ENCODE results near the gene NPTN.
A peak's percentile ranks its signal among the peaks of the same experiment; 100 is the strongest.

NPTN gene

DNA sequence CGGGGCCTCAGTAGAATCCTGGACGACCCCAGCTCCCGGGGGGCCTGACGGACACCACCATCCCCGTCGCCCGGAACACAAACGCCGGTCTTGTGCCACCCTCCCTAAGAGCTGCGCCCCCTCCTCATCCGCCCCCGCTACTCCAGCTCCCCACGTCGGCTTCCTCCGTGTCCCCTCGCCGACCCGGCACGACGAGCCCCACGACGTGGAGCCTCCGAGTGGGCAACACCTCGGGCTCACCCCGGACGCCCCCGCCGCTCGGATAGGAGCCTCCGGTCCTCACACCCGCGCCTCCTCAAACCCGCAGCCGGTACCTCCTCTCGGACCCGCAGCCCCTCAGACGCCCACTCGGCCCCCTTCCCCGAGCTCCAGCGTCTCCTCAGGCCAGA, 525 bp downstream of the NPTN start:
- peak in 2 of 3 experiments; percentile 3 to 16 for DNase-seq (ENCODE audit: low read depth in 2 of 3, low spot score in 2 of 3)

GRCh38 chr15:73631915-73632669, 1.1 kb downstream of the NPTN start:
- DNase-seq (ENCODE audit: low read depth in 2 of 3, low spot score in 2 of 3): no peak

- DNase-seq (ENCODE audit: low read depth in 2 of 3, low spot score in 2 of 3): no peak
These were observed 2.2 kb downstream of the NPTN start for GRCh38 chr15:73630921-73631362.

DNA sequence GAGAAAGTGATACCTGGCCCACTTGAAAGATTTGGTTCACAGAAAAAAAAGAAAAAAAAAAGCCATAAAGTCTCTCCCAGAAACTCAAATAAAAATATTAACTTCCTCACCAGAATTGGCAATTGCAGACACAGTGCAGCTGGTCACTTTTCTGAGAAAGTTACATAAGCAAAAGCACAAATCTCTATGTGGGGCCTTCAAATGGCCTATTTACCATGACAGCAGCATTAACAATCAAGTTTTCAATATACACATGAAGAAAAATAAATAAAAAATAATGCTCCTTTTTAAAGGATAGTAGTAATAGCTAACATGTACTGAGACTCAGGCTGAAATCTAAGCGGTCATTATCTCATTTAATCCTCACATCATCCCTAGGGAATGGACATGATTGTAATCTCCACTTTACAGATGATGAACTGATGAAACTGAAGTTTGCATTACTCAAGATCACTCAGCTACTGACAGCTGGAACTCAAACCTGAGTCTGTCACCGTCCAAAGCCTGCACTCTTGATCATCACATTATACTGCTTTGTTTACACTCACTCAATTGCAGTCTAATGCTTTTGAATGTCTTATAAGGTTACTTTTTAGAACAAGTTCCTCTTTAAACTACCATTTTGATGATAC, 3.3 kb downstream of the NPTN start:
- DNase-seq (ENCODE audit: low read depth in 2 of 3, low spot score in 2 of 3): no peak

DNA sequence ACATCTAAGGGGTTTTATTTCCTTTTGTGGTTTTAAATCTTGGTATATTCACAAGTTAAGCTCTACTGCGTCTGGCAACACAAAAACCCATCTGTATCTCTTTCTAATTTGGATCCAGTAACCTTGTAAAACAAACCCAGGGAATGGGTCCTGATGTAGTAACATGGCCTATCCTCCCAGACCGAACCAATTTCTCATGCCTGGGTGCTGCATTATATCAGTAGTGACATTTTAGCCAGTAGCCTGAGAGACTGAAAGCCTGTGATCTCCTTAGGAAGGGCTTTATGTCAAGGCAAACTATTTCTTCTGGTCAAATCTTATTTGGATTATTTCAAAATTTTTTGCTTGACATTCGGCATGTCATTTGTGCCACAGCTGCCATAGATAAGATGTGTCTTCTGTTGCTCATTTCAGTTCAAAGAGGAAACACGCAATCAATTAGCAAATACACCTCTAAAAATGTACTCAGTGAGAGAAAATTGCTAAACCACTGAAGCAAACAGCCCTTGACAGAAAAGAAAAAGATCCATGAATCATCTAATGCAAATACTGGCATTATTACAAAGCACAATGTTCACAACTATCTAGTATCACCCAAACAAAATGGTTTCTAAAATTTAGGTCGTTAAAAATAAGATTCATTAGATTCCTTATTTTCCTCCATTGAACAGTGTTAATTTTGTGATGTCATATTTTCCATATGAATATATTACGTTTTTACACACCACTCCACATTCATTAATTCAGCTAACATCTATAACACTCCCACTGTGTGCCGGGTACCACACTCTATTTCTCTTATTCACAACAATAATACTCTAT, 4.0 kb downstream of the NPTN start:
- DNase-seq (ENCODE audit: low read depth in 2 of 3, low spot score in 2 of 3): no peak

- no peak for DNase-seq (ENCODE audit: low read depth in 2 of 3, low spot score in 2 of 3)
These were observed 5.1 kb downstream of the NPTN start for GRCh38 chr15:73628102-73628501.

- DNase-seq (ENCODE audit: low read depth in 2 of 3, low spot score in 2 of 3): no peak
These were observed 7.1 kb downstream of the NPTN start for GRCh38 chr15:73626072-73626471.

DNA sequence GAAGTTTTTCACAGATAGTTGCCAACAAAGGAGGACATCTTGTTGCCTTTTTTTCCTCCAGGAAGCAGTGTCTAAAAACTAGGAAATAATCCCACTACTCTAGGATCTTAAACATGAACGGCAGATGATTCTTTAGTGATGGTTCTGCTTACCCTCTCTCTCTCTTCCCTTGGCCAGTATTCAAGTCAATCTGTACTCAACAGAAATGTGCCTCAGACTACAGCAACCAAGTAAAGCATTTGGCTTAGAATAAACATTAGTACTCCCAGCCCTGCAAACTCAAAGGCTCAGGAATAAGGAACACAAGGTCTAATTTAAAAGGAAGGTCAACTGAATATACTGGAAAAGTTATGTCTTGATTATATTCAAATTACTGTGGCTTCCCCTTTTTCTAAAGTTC, 8.7 kb downstream of the NPTN start:
- DNase-seq (ENCODE audit: low read depth in 2 of 3, low spot score in 2 of 3): no peak

- no peak for DNase-seq (ENCODE audit: low read depth in 2 of 3, low spot score in 2 of 3)
These were observed 11.8 kb downstream of the NPTN start for GRCh38 chr15:73621286-73621826.

DNA sequence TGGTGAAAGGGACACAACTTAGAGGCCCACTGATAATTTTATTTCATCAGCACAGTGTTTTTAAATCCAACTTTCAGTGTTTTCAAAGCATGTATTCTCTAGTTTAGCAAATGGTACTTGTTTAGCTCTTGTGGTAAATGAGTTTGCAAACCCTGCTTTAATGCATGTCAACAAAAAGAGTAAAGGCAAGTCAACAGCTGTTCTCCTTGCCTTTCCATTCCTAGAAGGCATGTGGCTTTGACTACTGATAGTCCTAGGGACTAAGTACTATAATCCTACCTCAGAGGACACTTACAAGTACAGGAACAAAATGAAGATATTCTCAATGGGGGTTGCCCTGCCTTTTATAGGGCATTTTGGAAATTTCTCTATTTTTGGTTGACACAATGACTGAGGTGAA, 13.1 kb downstream of the NPTN start:
- DNase-seq (ENCODE audit: low read depth in 2 of 3, low spot score in 2 of 3): no peak

DNA sequence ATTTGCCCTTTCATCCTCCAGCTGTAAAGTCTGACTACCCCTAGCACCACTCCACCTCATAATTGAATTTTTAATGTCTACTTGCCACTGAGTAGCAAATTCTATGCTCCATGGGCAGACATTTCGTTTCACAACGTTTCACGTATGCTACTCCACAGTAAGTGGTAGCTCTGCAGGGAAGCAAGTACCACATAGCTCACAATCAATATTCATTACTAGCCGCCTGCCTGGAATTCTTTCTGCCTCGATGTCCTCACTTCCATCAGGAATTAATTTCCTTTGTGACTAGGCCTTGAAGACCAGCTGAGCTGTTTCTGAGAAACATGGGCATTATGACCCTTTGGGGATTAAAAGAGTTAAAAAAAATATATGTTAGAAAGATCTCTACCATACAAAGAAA, 15.3 kb downstream of the NPTN start:
- DNase-seq (ENCODE audit: low read depth in 2 of 3, low spot score in 2 of 3): no peak

- DNase-seq (ENCODE audit: low read depth in 2 of 3, low spot score in 2 of 3): no peak
These were observed 15.8 kb downstream of the NPTN start for GRCh38 chr15:73617301-73617831.

- DNase-seq (ENCODE audit: low read depth in 2 of 3, low spot score in 2 of 3): no peak
These were observed 24.2 kb downstream of the NPTN start for GRCh38 chr15:73608941-73609340.

GRCh38 chr15:73608475-73608874, 24.7 kb downstream of the NPTN start:
- DNase-seq (ENCODE audit: low read depth in 2 of 3, low spot score in 2 of 3): no peak

DNA sequence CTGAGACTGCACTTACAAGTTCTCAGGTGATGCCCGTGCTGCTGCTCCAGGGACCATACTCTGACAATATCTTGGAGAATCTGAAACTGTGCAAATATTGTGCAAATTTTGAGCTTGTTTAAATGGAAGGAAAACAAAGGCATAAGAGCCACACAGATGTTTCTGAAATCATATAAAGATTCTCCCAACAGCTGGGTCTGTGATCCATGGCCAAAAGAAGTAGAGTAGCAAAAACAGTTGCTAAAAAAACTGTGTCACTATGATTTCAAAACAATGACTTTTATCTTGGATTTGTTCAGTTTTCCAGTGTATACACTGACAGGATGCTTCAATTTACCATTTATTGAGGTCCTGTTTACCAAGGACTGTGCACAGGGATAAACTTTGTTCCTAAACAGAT, 25.3 kb downstream of the NPTN start:
- no peak for DNase-seq (ENCODE audit: low read depth in 2 of 3, low spot score in 2 of 3)

- no peak for DNase-seq (ENCODE audit: low read depth in 2 of 3, low spot score in 2 of 3)
These were observed 25.8 kb downstream of the NPTN start for GRCh38 chr15:73607405-73607804.

DNA sequence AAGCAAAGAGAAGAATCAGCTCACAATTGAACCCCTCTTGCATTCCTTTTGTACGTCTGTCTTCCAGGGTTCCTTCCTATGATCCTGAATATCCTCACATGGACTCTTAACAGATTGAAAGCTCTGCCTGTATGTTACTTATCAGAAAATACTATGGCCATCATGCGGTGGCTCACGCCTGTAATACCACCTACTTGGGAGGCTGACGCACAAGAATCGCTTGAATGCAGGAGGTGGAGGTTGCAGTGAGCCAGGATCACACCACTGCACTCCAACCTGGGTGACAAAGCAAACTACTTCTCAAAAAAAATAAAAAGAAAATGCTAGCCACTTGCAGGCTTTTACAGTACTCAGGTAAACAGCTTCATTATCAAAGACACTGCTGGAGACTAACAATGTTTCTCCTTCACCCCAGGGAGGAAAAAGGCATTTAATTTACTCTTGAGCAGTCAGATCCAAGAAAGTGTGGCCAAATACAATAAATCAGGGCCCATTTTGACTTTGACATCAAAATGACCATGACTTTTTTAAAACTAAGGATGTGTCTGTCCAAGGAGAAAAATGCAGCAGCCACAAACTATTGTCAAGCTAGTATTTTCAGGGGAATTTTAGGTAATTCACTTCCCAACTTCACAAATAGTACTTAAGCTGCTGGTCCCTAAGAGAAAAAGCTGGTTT, 27.3 kb downstream of the NPTN start:
- DNase-seq (ENCODE audit: low read depth in 2 of 3, low spot score in 2 of 3): no peak

DNA sequence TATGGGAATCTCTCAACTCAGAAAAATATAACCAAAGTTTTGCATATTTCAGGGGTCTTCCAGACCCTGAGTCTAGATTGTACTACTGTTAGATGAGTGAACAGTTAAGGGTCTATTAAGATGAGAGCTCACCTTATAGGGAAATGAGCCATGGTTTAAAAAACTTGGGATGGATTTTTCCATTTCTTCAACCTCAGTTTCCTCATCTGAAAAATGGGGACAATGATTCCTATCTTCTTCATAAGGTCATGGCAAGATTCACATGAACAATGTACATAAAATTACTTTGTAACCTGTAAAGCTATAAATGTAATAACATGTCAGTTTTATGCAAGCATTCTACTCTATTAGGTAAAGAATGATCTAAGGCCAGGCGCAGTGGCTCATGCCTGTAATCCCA, 28.7 kb downstream of the NPTN start:
- no peak for DNase-seq (ENCODE audit: low read depth in 2 of 3, low spot score in 2 of 3)

GRCh38 chr15:73602992-73603391, 30.2 kb downstream of the NPTN start:
- no peak for DNase-seq (ENCODE audit: low read depth in 2 of 3, low spot score in 2 of 3)

DNA sequence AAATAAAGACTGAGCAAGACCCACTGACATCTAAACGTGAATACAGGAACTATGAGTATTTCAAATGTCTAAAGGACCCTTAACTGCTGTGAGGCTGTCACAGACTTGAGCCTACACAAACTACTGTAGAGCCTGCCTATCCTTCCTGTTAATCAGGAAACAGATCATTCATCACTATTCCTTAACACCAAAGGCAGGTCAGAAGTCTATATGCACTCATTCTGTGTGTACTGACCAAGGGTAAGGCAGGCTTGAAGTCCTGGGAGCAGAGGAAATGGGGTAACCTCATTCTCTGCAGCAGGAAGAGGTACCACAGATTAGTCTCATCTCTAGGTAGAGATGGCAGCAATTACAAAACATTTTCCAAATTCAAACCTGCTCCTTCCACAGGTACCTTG, 30.7 kb downstream of the NPTN start:
- DNase-seq (ENCODE audit: low read depth in 2 of 3, low spot score in 2 of 3): no peak

Measured in activated CD8-positive, alpha-beta memory T cell treated with anti-CD3 and anti-CD28 coated beads for 48 hours (primary cell).